Activated CD4-positive, alpha-beta T cell treated with anti-CD3 and anti-CD28 coated beads, Interleukin-2, amount 10 ng/mL, durations not matched to agents 7 days and 5 days (primary cell): Measurements from ENCODE around the gene SHC4. TPM values are rescaled to one million over a fixed set of nuclear protein-coding genes. Genes with fewer than 3 reads are reported as not detected.
"Not testable (repeated sequence)": the region's sequence is repeated elsewhere in the genome, so short reads cannot be mapped to it uniquely, and the experiment has no call there.

Source experiments
- CTCF ChIA-PET: fragments of 350-600 bp; sonication (Branson Sonifier 250); formaldehyde crosslinking; loops from one replicate; lab custom pipeline; 2021; ENCODE audit warnings: antibody characterized with exemption; lab: Charles Lee
- POLR2A ChIA-PET: fragments of 350-600 bp; sonication (Branson Sonifier 250); formaldehyde crosslinking; loops from one replicate; lab custom pipeline; 2021; ENCODE audit warnings: antibody characterized with exemption; lab: Charles Lee
- DNase-seq: peaks from one replicate; pipeline ENCODE4 v3.0.0-alpha.2; 2020
- H3K27ac Mint-ChIP-seq: one replicate; pipeline ENCODE4 v1.8.0; 2021; ENCODE audit warnings: mild to moderate bottlenecking, moderate library complexity, mixed read lengths
- H3K27me3 Mint-ChIP-seq: one replicate; pipeline ENCODE4 v1.8.0; 2021; ENCODE audit warnings: mixed read lengths
- H3K36me3 Mint-ChIP-seq: one replicate; pipeline ENCODE4 v1.8.0; 2021; ENCODE audit warnings: low read depth, mixed read lengths
- H3K4me1 Mint-ChIP-seq: one replicate; pipeline ENCODE4 v1.8.0; 2021; ENCODE audit warnings: mixed read lengths
- H3K4me3 Mint-ChIP-seq: one replicate; pipeline ENCODE4 v1.8.0; 2021; ENCODE audit warnings: mild to moderate bottlenecking, moderate library complexity, mixed read lengths
- H3K9me3 Mint-ChIP-seq: one replicate; pipeline ENCODE4 v1.8.0; 2021; ENCODE audit warnings: mixed read lengths
- total RNA-seq, 2 experiments: library from RNA; stranded (reverse); gene quantifications; one replicate each; pipeline ENCODE4 v1.2.3, GENCODE V29; 2021

SHC4 gene
- total RNA-seq, 2 experiments from 2014 or later, result 0.30 to 0.46 TPM

- H3K36me3 Mint-ChIP-seq, result no peaks in the 10 kb centered on the region
- no peaks in the 10 kb centered on the region for H3K9me3 Mint-ChIP-seq
- DNase-seq, result no peak
- peaks cover 33% of the 10 kb centered on the region for H3K27me3 Mint-ChIP-seq
- H3K27ac Mint-ChIP-seq, result no peak overlapping the region
- ChIA-PET POLR2A (no interaction called here), CTCF (interaction anchor here (0.9 to 2.0 kb wide), 4 partner anchors 9 to 59 kb away, joined by 3 to 6 read pairs (median 4); no protein-coding TSS in a partner anchor)
- no peak overlapping the region for H3K4me3 Mint-ChIP-seq
- no peaks in the 10 kb centered on the region for H3K4me1 Mint-ChIP-seq
Measured at GRCh38 chr15:48915861-48916260, 47.9 kb downstream of the SHC4 start.

DNA sequence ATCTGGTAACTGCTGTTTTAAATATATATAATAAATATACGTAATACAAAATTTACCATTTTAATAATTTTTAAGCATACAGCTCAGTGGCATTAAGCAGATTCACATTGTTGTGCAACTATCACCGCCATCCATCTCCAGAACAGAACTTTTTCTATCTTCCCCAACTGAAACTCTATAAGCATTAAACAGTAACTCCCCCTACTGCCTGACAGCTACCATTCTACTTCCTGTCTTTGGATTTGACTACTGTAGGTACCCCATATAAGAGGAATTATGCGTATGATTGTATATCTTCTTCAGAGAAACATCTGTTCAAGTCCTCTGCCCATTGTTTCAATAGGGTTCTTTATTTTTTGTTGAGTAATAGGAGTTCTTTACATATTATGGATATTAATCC, 49.0 kb downstream of the SHC4 start:
- no peaks in the 10 kb centered on the region for H3K36me3 Mint-ChIP-seq
- no peaks in the 10 kb centered on the region for H3K4me1 Mint-ChIP-seq
- no peak for DNase-seq
- no peak overlapping the region for H3K27ac Mint-ChIP-seq
- H3K27me3 Mint-ChIP-seq, result peaks cover 39% of the 10 kb centered on the region
- POLR2A ChIA-PET, result no interaction called here
- CTCF ChIA-PET, result interaction anchor here (0.5 to 1.4 kb wide), 3 partner anchors 13 to 130 kb away, joined by 3 to 7 read pairs (median 4); no protein-coding TSS in a partner anchor
- H3K4me3 Mint-ChIP-seq, result no peak overlapping the region
- peaks cover 2% of the 10 kb centered on the region for H3K9me3 Mint-ChIP-seq

- POLR2A ChIA-PET, result no interaction called here
- no peak for DNase-seq
Measured at GRCh38 chr15:48913141-48913540, 50.6 kb downstream of the SHC4 start.

GRCh38 chr15:48910554-48910953, 53.2 kb downstream of the SHC4 start:
- H3K4me3 Mint-ChIP-seq, H3K27ac Mint-ChIP-seq, DNase-seq, H3K4me1 Mint-ChIP-seq, H3K36me3 Mint-ChIP-seq, POLR2A ChIA-PET, H3K9me3 Mint-ChIP-seq: not testable (repeated sequence)
- CTCF ChIA-PET, result interaction anchor here (2.1 kb wide), 1 partner anchor 8 kb away, joined by 6 read pairs; no protein-coding TSS in a partner anchor
- peaks cover 14% of the 10 kb centered on the region for H3K27me3 Mint-ChIP-seq

More at GRCh38 chr15:48913141-48913540, 50.6 kb downstream of the SHC4 start:
- Mint-ChIP-seq H3K4me1 (no peaks in the 10 kb centered on the region), H3K4me3 (no peak overlapping the region), H3K27me3 (peaks cover 33% of the 10 kb centered on the region), H3K9me3 (peaks cover 2% of the 10 kb centered on the region), H3K36me3 (no peaks in the 10 kb centered on the region), H3K27ac (no peak overlapping the region)
- CTCF ChIA-PET, result interaction anchor here (0.9 to 1.5 kb wide), 2 partner anchors 31 to 37 kb away, joined by 3 read pairs; no protein-coding TSS in a partner anchor

DNA sequence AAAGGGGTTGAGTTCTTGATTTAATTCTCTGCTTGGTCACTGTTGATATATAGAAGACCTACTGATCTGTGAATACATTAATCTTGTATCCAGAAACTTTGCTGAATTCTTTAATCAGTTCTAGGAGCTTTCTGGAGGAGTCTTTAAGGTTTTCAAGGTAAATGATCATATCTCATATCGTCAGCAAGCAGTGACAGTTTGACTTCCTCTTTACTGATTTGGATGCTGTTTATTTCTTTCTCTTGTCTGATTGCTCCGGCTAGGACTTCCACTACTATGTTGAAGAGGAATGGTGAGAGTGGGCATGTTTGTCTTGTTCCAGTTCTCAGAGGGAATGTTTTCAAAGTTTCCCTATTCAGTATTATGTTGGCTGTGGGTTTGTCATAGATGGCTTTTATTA, 54.4 kb downstream of the SHC4 start:
- H3K4me3 Mint-ChIP-seq, H3K9me3 Mint-ChIP-seq, POLR2A ChIA-PET, H3K27ac Mint-ChIP-seq, H3K4me1 Mint-ChIP-seq, CTCF ChIA-PET, DNase-seq, H3K36me3 Mint-ChIP-seq: not testable (repeated sequence)
- H3K27me3 Mint-ChIP-seq, result peaks cover 14% of the 10 kb centered on the region

DNA sequence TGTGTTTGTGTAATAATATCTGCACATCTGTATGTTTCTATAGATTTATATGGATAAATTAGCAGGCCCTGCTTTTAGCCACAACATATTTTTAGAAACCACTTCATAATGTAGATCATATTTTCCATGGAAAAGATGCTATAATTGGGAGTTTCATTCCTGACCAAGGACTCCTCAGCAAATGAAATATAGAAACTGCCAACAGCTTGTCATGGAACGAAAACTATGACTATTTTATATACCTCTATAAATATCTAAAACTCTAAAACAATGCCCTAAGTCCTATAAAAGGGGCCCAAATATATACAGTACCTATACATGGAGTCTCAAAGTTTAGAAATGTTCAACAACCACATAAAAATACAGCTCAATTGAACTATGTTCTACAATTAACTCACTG, 57.9 kb downstream of the SHC4 start:
- Mint-ChIP-seq H3K36me3 (no peaks in the 10 kb centered on the region), H3K9me3 (peaks cover 2% of the 10 kb centered on the region), H3K27ac (no peak overlapping the region), H3K4me1 (no peaks in the 10 kb centered on the region), H3K27me3 (peaks cover 8% of the 10 kb centered on the region), H3K4me3 (no peak overlapping the region)
- POLR2A ChIA-PET, result no interaction called here
- no peak for DNase-seq
- CTCF ChIA-PET, result interaction anchor here (1.5 kb wide), 1 partner anchor 11 kb away, joined by 6 read pairs; no protein-coding TSS in a partner anchor

DNA sequence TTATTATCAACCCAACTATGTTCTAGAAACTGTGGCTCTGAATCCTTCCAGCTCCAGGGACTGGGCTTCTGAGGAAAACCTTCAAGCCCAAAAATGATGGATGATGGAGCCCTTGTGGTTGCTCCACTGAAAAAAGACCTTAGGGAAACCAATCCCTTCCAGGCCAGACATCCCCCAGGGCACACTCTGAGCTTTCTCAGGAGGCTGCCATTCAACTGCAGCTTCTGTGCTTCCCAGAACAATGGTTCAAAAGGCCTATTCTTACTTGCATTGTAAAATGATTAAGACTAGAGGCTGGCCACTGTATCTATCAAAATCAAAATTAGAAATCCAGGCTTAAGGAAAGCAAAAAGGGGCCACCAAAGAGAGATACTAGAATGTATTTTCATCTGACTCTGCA, 58.5 kb downstream of the SHC4 start:
- Mint-ChIP-seq H3K4me1 (no peaks in the 10 kb centered on the region), H3K4me3 (no peak overlapping the region), H3K27ac (no peak overlapping the region), H3K9me3 (no peaks in the 10 kb centered on the region), H3K27me3 (peaks cover 3% of the 10 kb centered on the region), H3K36me3 (no peaks in the 10 kb centered on the region)
- ChIA-PET POLR2A (no interaction called here), CTCF (interaction anchor here (1.5 kb wide), 1 partner anchor 11 kb away, joined by 6 read pairs; no protein-coding TSS in a partner anchor)
- DNase-seq, result no peak

DNA sequence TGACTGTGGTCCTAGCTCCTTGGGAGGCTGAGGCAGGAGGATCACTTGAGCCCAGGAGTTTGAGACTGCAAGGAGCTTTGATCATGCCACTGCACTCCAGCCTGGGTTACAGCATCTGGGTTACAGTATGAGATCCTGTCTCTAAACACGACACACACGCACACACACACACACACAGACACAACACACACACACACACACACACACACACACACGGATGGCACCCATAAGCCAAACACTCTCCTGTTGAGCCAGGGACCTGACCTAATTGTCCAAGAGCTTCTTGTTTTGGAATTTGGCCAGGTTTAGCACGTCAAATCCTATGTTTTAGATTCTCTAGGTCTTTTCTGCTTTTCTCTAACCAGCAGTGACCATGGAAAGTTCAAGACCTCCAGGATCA, 59.0 kb downstream of the SHC4 start:
- Mint-ChIP-seq H3K4me3 (no peak overlapping the region), H3K27ac (no peak overlapping the region), H3K36me3 (no peaks in the 10 kb centered on the region), H3K4me1 (no peaks in the 10 kb centered on the region), H3K27me3 (no peaks in the 10 kb centered on the region), H3K9me3 (no peaks in the 10 kb centered on the region)
- DNase-seq, result no peak
- POLR2A ChIA-PET, result no interaction called here
- CTCF ChIA-PET, result interaction anchor here (1.1 kb wide), 1 partner anchor 19 kb away, joined by 3 read pairs; no protein-coding TSS in a partner anchor

DNA sequence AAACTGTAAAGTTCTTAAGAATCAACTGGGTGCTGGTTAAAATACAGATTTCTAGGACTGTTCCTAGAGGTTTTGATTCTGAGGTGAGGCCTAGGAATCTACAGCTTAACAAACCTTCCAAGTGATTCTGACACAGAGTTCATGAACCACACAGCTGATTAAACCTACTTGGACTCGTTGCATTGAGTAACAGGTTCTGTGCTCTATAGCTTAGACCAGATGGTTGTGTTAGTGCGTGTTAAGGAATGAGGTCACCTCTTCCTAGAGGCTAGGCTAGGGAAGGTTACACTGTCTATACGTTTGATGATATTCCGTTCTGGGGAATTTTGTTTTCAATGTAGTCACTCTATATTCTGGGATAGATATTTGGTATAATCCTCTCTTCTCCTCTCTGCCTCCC, 63.9 kb downstream of the SHC4 start:
- Mint-ChIP-seq H3K9me3 (no peaks in the 10 kb centered on the region), H3K4me3 (no peak overlapping the region)
- POLR2A ChIA-PET, result no interaction called here

GRCh38 chr15:48898446-48898845, 65.3 kb downstream of the SHC4 start:
- ChIA-PET CTCF (no interaction called here), POLR2A (interaction anchor here (0.6 kb wide), 1 partner anchor 1610 kb away, joined by 3 read pairs; no protein-coding TSS in a partner anchor)
- no peaks in the 10 kb centered on the region for H3K9me3 Mint-ChIP-seq
- H3K4me1 Mint-ChIP-seq, result peaks cover 8% of the 10 kb centered on the region
- H3K27ac Mint-ChIP-seq, result no peak overlapping the region
- peaks cover 13% of the 10 kb centered on the region for H3K27me3 Mint-ChIP-seq
- no peak overlapping the region for H3K4me3 Mint-ChIP-seq
- H3K36me3 Mint-ChIP-seq, result no peaks in the 10 kb centered on the region
- no peak for DNase-seq

More for the DNA sequence above, 63.9 kb downstream of the SHC4 start:
- H3K27me3 Mint-ChIP-seq, result peaks cover 13% of the 10 kb centered on the region
- no peak for DNase-seq
- peaks cover 8% of the 10 kb centered on the region for H3K4me1 Mint-ChIP-seq
- H3K36me3 Mint-ChIP-seq, result no peaks in the 10 kb centered on the region
- CTCF ChIA-PET, result interaction anchor here (0.6 to 1.3 kb wide), 3 partner anchors 12 to 66 kb away, joined by 3 read pairs; no protein-coding TSS in a partner anchor
- no peak overlapping the region for H3K27ac Mint-ChIP-seq

DNA sequence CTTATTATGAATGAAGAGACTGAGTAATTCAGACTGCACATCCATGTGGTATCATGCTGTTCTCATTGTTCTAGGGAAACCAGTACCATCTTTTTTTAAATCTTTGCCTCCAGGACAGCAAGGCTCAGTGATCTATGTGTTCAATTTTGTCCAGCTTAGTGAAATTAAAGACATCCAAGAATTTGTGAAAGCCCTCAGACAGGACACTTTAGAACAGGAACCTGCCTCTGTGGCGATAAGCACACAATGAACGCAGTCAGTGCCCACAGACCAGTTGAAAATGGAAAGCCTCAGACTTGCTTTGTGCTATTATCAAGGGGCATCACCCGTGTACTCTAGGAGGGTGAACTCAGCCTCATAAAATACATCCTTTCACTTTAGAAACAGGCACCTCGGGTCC, 65.7 kb downstream of the SHC4 start:
- Mint-ChIP-seq H3K4me1 (peaks cover 8% of the 10 kb centered on the region), H3K27me3 (peaks cover 14% of the 10 kb centered on the region), H3K36me3 (no peaks in the 10 kb centered on the region), H3K4me3 (no peak overlapping the region), H3K27ac (no peak overlapping the region), H3K9me3 (no peaks in the 10 kb centered on the region)
- POLR2A ChIA-PET, result no interaction called here
- CTCF ChIA-PET, result no interaction called here
- DNase-seq, result no peak

DNA sequence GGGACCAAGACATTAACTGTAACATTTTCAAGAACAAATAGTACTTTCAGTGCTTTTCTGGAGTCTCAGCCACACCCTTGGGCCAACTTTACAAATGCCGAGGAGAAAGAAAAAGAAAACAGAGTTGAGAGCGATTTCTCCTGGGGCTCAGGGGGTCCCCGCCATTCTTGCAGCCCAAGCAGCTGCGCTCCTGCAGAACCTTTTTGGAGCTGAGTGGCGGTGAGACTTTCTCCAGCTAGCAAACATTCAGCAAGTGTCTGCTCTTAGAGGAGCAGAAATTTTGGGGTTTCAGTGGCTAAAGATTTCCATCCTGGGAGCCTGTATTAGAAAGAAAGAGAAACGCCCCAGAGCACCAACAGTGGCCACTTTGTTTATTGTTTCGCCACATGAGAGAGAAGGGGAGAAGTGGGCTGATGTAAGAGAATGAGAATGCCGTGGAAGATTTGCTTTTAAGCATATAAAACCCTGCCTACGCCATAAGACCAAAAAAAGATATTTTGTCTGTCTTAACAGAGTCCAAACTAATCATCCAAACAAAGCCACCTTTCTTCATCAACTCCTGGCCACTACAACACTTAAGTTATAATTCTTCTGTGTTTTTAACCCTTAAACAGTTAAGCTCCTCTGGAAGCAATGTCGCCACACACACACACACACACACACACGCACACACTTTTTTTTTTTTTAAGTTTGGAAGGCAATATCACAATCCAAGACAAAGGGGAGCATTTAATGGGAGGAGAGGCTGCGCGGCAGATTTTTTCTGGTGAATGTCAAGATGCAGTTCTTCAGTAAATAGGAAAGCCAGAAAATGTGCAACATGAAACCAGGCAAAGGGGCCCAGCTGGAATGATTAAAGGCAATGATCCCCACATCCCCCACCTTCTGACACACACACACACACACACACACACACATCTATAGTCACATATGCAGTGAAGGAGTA, 66.6 kb downstream of the SHC4 start:
- no peak for DNase-seq
- peaks cover 8% of the 10 kb centered on the region for H3K4me1 Mint-ChIP-seq
- POLR2A ChIA-PET, result interaction anchor here (0.7 kb wide), 1 partner anchor 101 kb away, joined by 4 read pairs; no protein-coding TSS in a partner anchor

DNA sequence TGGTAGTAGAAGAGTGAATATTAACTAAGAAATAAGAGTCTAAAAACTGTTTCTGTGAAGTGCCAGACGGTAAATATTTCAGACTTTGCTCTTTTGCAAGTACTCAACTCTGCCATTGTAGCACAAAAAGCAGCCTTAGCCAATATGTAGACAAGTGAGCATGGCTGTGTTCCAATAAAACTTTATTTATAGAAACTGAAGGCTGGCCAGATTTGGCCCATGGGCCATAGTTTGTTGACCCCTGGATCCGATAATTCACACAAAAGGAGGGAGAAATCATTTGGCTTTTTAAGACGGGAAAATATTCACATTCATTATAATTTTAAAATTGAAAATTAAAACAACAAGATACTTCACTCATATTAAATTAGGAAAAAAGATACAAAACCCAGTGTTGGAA, 70.4 kb downstream of the SHC4 start:
- H3K27me3 Mint-ChIP-seq, result peaks cover 12% of the 10 kb centered on the region
- ChIA-PET POLR2A (no interaction called here), CTCF (no interaction called here)
- no peak for DNase-seq
- H3K27ac Mint-ChIP-seq, result no peak overlapping the region
- H3K9me3 Mint-ChIP-seq, result no peaks in the 10 kb centered on the region
- no peaks in the 10 kb centered on the region for H3K36me3 Mint-ChIP-seq
- no peak overlapping the region for H3K4me3 Mint-ChIP-seq
- H3K4me1 Mint-ChIP-seq, result peaks cover 6% of the 10 kb centered on the region

More for the DNA sequence above, 66.6 kb downstream of the SHC4 start:
- no peak overlapping the region for H3K4me3 Mint-ChIP-seq
- no peak overlapping the region for H3K27ac Mint-ChIP-seq
- H3K9me3 Mint-ChIP-seq, result no peaks in the 10 kb centered on the region
- CTCF ChIA-PET, result interaction anchor here (1.1 kb wide), 1 partner anchor 12 kb away, joined by 4 read pairs; no protein-coding TSS in a partner anchor
- H3K36me3 Mint-ChIP-seq, result no peaks in the 10 kb centered on the region
- H3K27me3 Mint-ChIP-seq, result peaks cover 15% of the 10 kb centered on the region
